Vagina (tissue), 2 donors: ENCODE results near the gene CPNE6.

Source experiments
- CTCF ChIP-seq, 3 experiments: fragments of 450-650 bp in 2 of 3; fragments of 200-600 bp in 1 of 3; sonication (generic) in 1 of 3; IDR thresholded peaks; one replicate each; pipeline ENCODE4 v1.5.1; 2017 to 2019; ENCODE audit warnings: antibody characterized with exemption in 3 of 3, mild to moderate bottlenecking in 2 of 3, moderate library complexity in 2 of 3
- POLR2A ChIP-seq, 2 donors: fragments of 450-650 bp; IDR thresholded peaks; one replicate each; pipeline ENCODE4 v1.6.1; 2017; ENCODE audit warnings: antibody characterized with exemption in 2 of 2, mild to moderate bottlenecking in 2 of 2, moderate library complexity in 2 of 2

- TF ChIP-seq POLR2A (IDR thresholded peaks at IDR 0.05): no peak
- TF ChIP-seq CTCF (IDR thresholded peaks at IDR 0.05): no peak
Measured at GRCh38 chr14:24100982-24101494, 29.7 kb downstream of the CPNE6 start.
